HepG2 (cell line): ENCODE results near the gene ARL10. TPM values are rescaled to one million over a fixed set of nuclear protein-coding genes. Genes with fewer than 3 reads are reported as not detected.

Experiments used
- ATAC-seq: fragments of 200-7000 bp; cut with Tn5 transposase; 3 replicates; pipeline ENCODE4 v1.9.1; 2020; ENCODE audit warnings: mild to moderate bottlenecking, moderate library complexity
- BruUV-seq: library from RNA; stranded (reverse); fragments of 400-500 nt; replicated peaks from 2 replicates; lab custom pipeline; 2021; lab: Mats Ljungman, UMichigan
- CTCF ChIA-PET: fragments of 300-600 bp; formaldehyde crosslinking; extraction: SDS; loops from one replicate; lab custom pipeline; 2021; ENCODE audit warnings: low total read pairs, inconsistent platforms, low intra/inter-chr PET ratio; lab: Yijun Ruan, JAX
- POLR2A ChIA-PET: fragments of 350-600 bp; sonication (Branson Sonifier 250); formaldehyde crosslinking; loops from one replicate; lab custom pipeline; 2020; ENCODE audit warnings: antibody characterized with exemption, inconsistent platforms; lab: Yijun Ruan, JAX
- DNase-seq: peaks from one replicate; pipeline ENCODE4 v3.0.0-alpha.2; 2015; ENCODE audit warnings: low spot score
- FAIRE-seq: peaks from 3 replicates; lab custom pipeline; 2011; peaks lifted over from hg19 to GRCh38; lab: Jason Lieb, UNC
- H2AFZ ChIP-seq: one replicate; pipeline ENCODE4 v1.6.1; 2011; ENCODE audit warnings: low read length, inconsistent platforms
- H3K27ac ChIP-seq: fragments of 300-600 bp; 3 replicates; pipeline ENCODE4 v1.8.0; 2011; ENCODE audit warnings: mixed run types, mild to moderate bottlenecking, mixed read lengths, low read length, inconsistent platforms; ENCODE audit not compliant: insufficient read depth; ENCODE audit errors: extremely low read length
- H3K27me3 ChIP-seq, 2 experiments: fragments of 200-600 bp in 1 of 2; 2 replicates in 1 of 2; 3 replicates in 1 of 2; pipeline versions ENCODE4 v1.6.0 to v1.8.0; 2011; ENCODE audit warnings: low read length in 2 of 2, mild to moderate bottlenecking in 2 of 2, moderate library complexity in 2 of 2, inconsistent platforms in 1 of 2; ENCODE audit not compliant: insufficient read depth in 2 of 2, control insufficient read depth in 1 of 2
- H3K36me3 ChIP-seq, 2 experiments: fragments of 200-600 bp in 1 of 2; replicated peaks in 1 of 2; 2 replicates in 1 of 2; 3 replicates in 1 of 2; pipeline versions ENCODE4 v1.5.1 to v1.8.0; 2011; ENCODE audit warnings: low read length in 2 of 2, inconsistent platforms in 1 of 2; ENCODE audit not compliant: insufficient read depth in 2 of 2, control insufficient read depth in 1 of 2
- H3K4me1 ChIP-seq: 2 replicates; pipeline ENCODE4 v1.5.1; 2012; ENCODE audit warnings: low read length, inconsistent platforms; ENCODE audit not compliant: insufficient read depth
- H3K4me2 ChIP-seq: 2 replicates; pipeline ENCODE4 v1.6.0; 2011; ENCODE audit warnings: low read depth, low read length, inconsistent platforms
- H3K4me3 ChIP-seq, 3 experiments: fragments of 200-600 bp in 1 of 3; sonication (generic), shearing (Covaris generic) in 1 of 3; replicated peaks in 1 of 3; 2 replicates each; pipeline ENCODE4 v1.5.1; 2011 to 2016; ENCODE audit warnings: low read length in 3 of 3, inconsistent platforms in 2 of 3, low read depth in 2 of 3, mild to moderate bottlenecking in 2 of 3, control low read depth in 1 of 3, mixed read lengths in 1 of 3; ENCODE audit not compliant: insufficient read depth in 1 of 3
- H3K79me2 ChIP-seq: one replicate; pipeline ENCODE4 v1.6.1; 2011; ENCODE audit warnings: low read length, inconsistent platforms; ENCODE audit not compliant: insufficient read depth
- H3K9ac ChIP-seq: 2 replicates; pipeline ENCODE4 v1.6.0; 2011; ENCODE audit warnings: mild to moderate bottlenecking, low read depth, low read length, inconsistent platforms; ENCODE audit not compliant: insufficient read depth
- H3K9me3 ChIP-seq: 2 replicates; pipeline ENCODE4 v1.5.1; 2012; ENCODE audit warnings: mild to moderate bottlenecking, low read length
- H4K20me1 ChIP-seq: 2 replicates; pipeline ENCODE4 v1.6.0; 2011; ENCODE audit warnings: inconsistent platforms, mild to moderate bottlenecking, low read length, moderate library complexity; ENCODE audit not compliant: insufficient read depth
- ARNTL ChIP-seq: sonication (generic); formaldehyde crosslinking; IDR thresholded peaks from 2 replicates; pipeline ENCODE4 v1.4.0; 2020; ENCODE audit warnings: mild to moderate bottlenecking, missing genetic modification reagents
- CSRNP1 ChIP-seq: sonication (generic); formaldehyde crosslinking; IDR thresholded peaks from 2 replicates; pipeline ENCODE4 v1.8.1; 2023; ENCODE audit warnings: mild to moderate bottlenecking, missing genetic modification reagents
- MEF2D ChIP-seq: sonication (generic); formaldehyde crosslinking; IDR thresholded peaks from 2 replicates; pipeline ENCODE4 v1.5.1; 2020; ENCODE audit warnings: mild to moderate bottlenecking, missing genetic modification reagents
- NBN ChIP-seq: fragments of 450-650 bp; conservative IDR thresholded peaks from 2 replicates; pipeline ENCODE4 v1.6.1; 2017
- TOPORS ChIP-seq: sonication (generic); formaldehyde crosslinking; IDR thresholded peaks from 2 replicates; pipeline ENCODE4 v1.8.0; 2023; ENCODE audit warnings: mild to moderate bottlenecking, missing genetic modification reagents
- ZNF496 ChIP-seq: sonication (generic); formaldehyde crosslinking; IDR thresholded peaks from 2 replicates; pipeline ENCODE4 v1.8.1; 2023; ENCODE audit warnings: mild to moderate bottlenecking, moderate library complexity, missing genetic modification reagents; ENCODE audit not compliant: insufficient replicate concordance
- ZNF629 ChIP-seq: sonication (generic); formaldehyde crosslinking; conservative IDR thresholded peaks from 2 replicates; pipeline ENCODE4 v1.5.0; 2020; ENCODE audit warnings: missing genetic modification reagents
- WGBS: methylation state at CpG from one replicate; pipeline ENCODE4 v1.1.6; 2017; ENCODE audit warnings: low lambda C conversion rate; 5-methylcytosine and 5-hydroxymethylcytosine counted together
- in situ Hi-C: cut with HindIII; loops from 2 replicates; pipeline ENCODE4 v1.10.0; 2017; ENCODE audit warnings: low pct_unique_long_range_greater_than_20kb; ENCODE audit not compliant: extremely low pct_ligation_motif_present
- intact Hi-C: fragments of 100-400 bp; cut with micrococcal nuclease; formaldehyde crosslinking; loops from one replicate; pipeline ENCODE4 v1.10.0; 2022; ENCODE audit not compliant: unreplicated experiment
- polyA plus RNA-seq, 8 experiments: library from polyadenylated mRNA; depleted of rRNA in 3 of 8; stranded (reverse) in 7 of 8; unstranded in 1 of 8; fragments of >200 nt; fragmentation: Illumina TruSeq in 4 of 8; extraction: Trizol in 4 of 8; gene quantifications; 2 replicates each; pipeline versions ENCODE4 v1.2.1 to v1.2.3, GENCODE V29; 2011 to 2016; ENCODE audit warnings: low read depth in 4 of 8, missing spikeins in 1 of 8, mixed read lengths in 1 of 8; ENCODE audit not compliant: insufficient read depth in 1 of 8
- total RNA-seq, 5 experiments: library from RNA; depleted of rRNA; stranded (reverse); fragments of >200 nt; fragmentation: Illumina TruSeq; extraction: Trizol; gene quantifications; 2 replicates each; pipeline ENCODE4 v1.2.3, GENCODE V29; 2016; ENCODE audit warnings: low read depth in 1 of 5

The ARL10 gene
- total and polyA plus RNA-seq, 2 of the 13 experiments (the other 11 are each of a cell fraction or from before 2014, with no cell fraction given): 0.18 to 0.50 TPM

GRCh38 chr5:176410486-176411180, 45.3 kb downstream of the ARL10 start:
- no peaks in the 10 kb centered on the region for H3K79me2 ChIP-seq

GRCh38 chr5:176412517-176413254, 47.4 kb downstream of the ARL10 start:
- WGBS: 89% methylated on average over 8 of the region's 10 CpGs
- ATAC-seq: no peak
- no peaks in the 10 kb centered on the region for H3K27me3 ChIP-seq
- H3K36me3 ChIP-seq: peaks cover 0 to 6% of the 10 kb centered on the region in 2 experiments; a peak in 2 of 5 replicates
- H3K79me2 ChIP-seq: no peaks in the 10 kb centered on the region
- no TSS peak for BruUV-seq
- H3K9ac ChIP-seq: no peak overlapping the region
- no peak for DNase-seq
- H3K27ac ChIP-seq: no peak overlapping the region
- H4K20me1 ChIP-seq: no peaks in the 10 kb centered on the region
- intact Hi-C loops: loop anchor here (10.0 kb wide), 1 partner anchor 72 kb away; no protein-coding TSS in a partner anchor
- H3K9me3 ChIP-seq: no peaks in the 10 kb centered on the region
- no peak overlapping the region for H3K4me2 ChIP-seq
- ChIA-PET POLR2A (no interaction called here), CTCF (no interaction called here)
- FAIRE-seq: no peak
- in situ Hi-C loops: loop anchor here (10.0 kb wide), 1 partner anchor 72 kb away; no protein-coding TSS in a partner anchor
- H3K4me3 ChIP-seq: no peak overlapping the region
- TF ChIP-seq ARNTL (CRISPR knock-in tag) (no peak), MEF2D (no peak), CSRNP1 (CRISPR knock-in tag) (no peak), NBN (no peak), ZNF496 (CRISPR knock-in tag) (no peak)
- H3K4me1 ChIP-seq: peaks cover 18% of the 10 kb centered on the region
- H2AFZ ChIP-seq: no peak overlapping the region

More at GRCh38 chr5:176410486-176411180, 45.3 kb downstream of the ARL10 start:
- Histone ChIP-seq H3K9me3 (no peaks in the 10 kb centered on the region), H3K27ac (no peak overlapping the region), H3K36me3 (peaks cover 2 to 6% of the 10 kb centered on the region in 2 experiments; a peak in 4 of 5 replicates), H3K4me1 (peaks cover 7% of the 10 kb centered on the region), H3K4me2 (no peak overlapping the region), H2AFZ (no peak overlapping the region), H3K4me3 (no peak overlapping the region), H3K27me3 (no peaks in the 10 kb centered on the region), H3K9ac (no peak overlapping the region), H4K20me1 (no peaks in the 10 kb centered on the region)
- WGBS: 93% methylated on average over 5 of the region's 5 CpGs
- ChIA-PET CTCF (no interaction called here), POLR2A (no interaction called here)
- in situ Hi-C loops (loop anchor here (10.0 kb wide), 1 partner anchor 74 kb away; no protein-coding TSS in a partner anchor), intact Hi-C loops (loop anchor here (10.0 kb wide), 1 partner anchor 74 kb away; no protein-coding TSS in a partner anchor)
- no TSS peak for BruUV-seq
- DNase-seq (no peak), FAIRE-seq (no peak), ATAC-seq (no peak)
- TF ChIP-seq ZNF629: peak; percentile 65; the same call in 1 of the 2 replicates
- no peak for TF ChIP-seq TOPORS (CRISPR knock-in tag)
